Measurements from ENCODE around the gene FYCO1. TPM values are rescaled to one million over a fixed set of nuclear protein-coding genes. Genes with fewer than 3 reads are reported as not detected.
A peak's percentile ranks its signal among the peaks of the same experiment; 100 is the strongest.

The FYCO1 gene
- total and polyA plus RNA-seq, 9 of the 15 experiments (the other 6 are each of a cell fraction or from before 2014, with no cell fraction given), result 2.1 to 13.8 (median 7.4) TPM

DNA sequence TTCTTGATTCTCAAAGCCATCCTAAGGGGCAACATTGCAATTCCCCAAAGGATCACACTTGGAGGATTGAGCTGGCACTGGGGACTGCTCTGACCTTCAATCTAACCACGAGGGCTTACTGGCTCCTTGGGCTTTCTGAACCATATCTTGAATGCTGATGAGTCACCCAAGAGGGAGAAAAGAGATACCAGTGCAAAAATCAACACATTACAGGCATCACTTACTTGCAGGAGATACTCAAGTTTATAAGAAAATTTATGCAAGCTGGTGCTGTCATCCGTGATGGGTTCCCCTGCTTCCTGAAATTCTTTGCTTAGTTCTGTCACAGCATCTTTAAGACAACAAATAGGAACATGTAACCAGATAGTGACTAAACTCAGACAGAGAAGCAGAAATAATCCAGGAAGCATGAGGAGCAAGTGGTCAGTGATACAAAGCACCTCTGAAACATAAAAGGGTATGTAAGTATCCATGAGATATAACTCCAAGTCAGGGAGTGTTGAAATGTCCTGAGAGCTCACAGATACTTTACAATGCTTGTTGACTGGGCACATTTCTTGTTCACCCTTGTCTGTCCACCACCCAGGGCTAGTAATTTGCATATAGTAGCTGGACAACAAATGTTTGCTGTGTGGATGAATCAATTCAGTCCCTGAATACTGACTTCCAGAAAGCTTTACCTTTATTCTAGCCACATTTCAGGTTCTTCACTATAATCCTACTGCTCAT, 14.1 kb downstream of the FYCO1 start (continued):
- no peak for TF ChIP-seq UBTF (IDR thresholded peaks at IDR 0.05; ENCODE audit: borderline replicate concordance in 1 of 2, low read depth in 2 of 2, low read length in 2 of 2)
- TF ChIP-seq, protein P1, sequence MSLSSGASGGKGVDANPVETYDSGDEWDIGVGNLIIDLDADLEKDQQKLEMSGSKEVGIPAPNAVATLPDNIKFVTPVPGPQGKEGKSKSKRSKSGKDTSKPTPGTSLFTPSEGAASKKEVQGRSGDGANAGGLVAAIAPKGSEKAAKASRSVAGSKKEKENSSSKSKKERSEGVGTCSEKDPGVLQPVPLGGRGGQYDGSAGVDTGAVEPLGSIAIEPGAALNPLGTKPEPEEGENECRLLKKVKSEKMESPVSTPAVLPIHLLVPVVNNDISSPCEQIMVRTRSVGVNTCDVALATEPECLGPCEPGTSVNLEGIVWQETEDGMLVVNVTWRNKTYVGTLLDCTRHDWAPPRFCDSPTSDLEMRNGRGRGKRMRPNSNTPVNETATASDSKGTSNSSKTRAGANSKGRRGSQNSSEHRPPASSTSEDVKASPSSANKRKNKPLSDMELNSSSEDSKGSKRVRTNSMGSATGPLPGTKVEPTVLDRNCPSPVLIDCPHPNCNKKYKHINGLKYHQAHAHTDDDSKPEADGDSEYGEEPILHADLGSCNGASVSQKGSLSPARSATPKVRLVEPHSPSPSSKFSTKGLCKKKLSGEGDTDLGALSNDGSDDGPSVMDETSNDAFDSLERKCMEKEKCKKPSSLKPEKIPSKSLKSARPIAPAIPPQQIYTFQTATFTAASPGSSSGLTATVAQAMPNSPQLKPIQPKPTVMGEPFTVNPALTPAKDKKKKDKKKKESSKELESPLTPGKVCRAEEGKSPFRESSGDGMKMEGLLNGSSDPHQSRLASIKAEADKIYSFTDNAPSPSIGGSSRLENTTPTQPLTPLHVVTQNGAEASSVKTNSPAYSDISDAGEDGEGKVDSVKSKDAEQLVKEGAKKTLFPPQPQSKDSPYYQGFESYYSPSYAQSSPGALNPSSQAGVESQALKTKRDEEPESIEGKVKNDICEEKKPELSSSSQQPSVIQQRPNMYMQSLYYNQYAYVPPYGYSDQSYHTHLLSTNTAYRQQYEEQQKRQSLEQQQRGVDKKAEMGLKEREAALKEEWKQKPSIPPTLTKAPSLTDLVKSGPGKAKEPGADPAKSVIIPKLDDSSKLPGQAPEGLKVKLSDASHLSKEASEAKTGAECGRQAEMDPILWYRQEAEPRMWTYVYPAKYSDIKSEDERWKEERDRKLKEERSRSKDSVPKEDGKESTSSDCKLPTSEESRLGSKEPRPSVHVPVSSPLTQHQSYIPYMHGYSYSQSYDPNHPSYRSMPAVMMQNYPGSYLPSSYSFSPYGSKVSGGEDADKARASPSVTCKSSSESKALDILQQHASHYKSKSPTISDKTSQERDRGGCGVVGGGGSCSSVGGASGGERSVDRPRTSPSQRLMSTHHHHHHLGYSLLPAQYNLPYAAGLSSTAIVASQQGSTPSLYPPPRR (CRISPR knock-in tag; IDR thresholded peaks at IDR 0.05; ENCODE audit: borderline replicate concordance), result no peak
- TF ChIP-seq SRSF3 (IDR thresholded peaks at IDR 0.05; ENCODE audit: insufficient read depth, low read length), result no peak
- TF ChIP-seq GTF2E2 (tag; IDR thresholded peaks at IDR 0.05), result no peak
- no peak for TF ChIP-seq SP2 (IDR thresholded peaks at IDR 0.05; ENCODE audit: extremely low read depth, low read depth, low read length, poor library complexity, severe bottlenecking)
- TF ChIP-seq NFE2 (IDR thresholded peaks at IDR 0.05; ENCODE audit: low read depth), result peak; percentile 12; the same call in 1 of the 2 replicates
- no peak for TF ChIP-seq GTF2B (IDR thresholded peaks at IDR 0.05; ENCODE audit: extremely low read depth, insufficient read length)
- TF ChIP-seq, protein P2, sequence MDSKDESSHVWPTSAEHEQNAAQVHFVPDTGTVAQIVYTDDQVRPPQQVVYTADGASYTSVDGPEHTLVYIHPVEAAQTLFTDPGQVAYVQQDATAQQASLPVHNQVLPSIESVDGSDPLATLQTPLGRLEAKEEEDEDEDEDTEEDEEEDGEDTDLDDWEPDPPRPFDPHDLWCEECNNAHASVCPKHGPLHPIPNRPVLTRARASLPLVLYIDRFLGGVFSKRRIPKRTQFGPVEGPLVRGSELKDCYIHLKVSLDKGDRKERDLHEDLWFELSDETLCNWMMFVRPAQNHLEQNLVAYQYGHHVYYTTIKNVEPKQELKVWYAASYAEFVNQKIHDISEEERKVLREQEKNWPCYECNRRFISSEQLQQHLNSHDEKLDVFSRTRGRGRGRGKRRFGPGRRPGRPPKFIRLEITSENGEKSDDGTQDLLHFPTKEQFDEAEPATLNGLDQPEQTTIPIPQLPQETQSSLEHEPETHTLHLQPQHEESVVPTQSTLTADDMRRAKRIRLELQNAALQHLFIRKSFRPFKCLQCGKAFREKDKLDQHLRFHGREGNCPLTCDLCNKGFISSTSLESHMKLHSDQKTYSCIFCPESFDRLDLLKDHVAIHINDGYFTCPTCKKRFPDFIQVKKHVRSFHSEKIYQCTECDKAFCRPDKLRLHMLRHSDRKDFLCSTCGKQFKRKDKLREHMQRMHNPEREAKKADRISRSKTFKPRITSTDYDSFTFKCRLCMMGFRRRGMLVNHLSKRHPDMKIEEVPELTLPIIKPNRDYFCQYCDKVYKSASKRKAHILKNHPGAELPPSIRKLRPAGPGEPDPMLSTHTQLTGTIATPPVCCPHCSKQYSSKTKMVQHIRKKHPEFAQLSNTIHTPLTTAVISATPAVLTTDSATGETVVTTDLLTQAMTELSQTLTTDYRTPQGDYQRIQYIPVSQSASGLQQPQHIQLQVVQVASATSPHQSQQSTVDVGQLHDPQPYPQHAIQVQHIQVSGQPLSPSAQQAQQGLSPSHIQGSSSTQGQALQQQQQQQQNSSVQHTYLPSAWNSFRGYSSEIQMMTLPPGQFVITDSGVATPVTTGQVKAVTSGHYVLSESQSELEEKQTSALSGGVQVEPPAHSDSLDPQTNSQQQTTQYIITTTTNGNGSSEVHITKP (IDR thresholded peaks at IDR 0.05; ENCODE audit: partially characterized antibody), result no peak
- no peak for TF ChIP-seq NFATC3 (IDR thresholded peaks at IDR 0.05)
- no peak for TF ChIP-seq BRD4 (IDR thresholded peaks at IDR 0.05)
- TF ChIP-seq ZSCAN32 (CRISPR knock-in tag; IDR thresholded peaks at IDR 0.05), result no peak
- TF ChIP-seq ZBTB1 (CRISPR knock-in tag; IDR thresholded peaks at IDR 0.05; ENCODE audit: borderline replicate concordance, low read depth), result no peak
- TF ChIP-seq RBM17 (IDR thresholded peaks at IDR 0.05; ENCODE audit: borderline replicate concordance, low read depth, low read length), result no peak
- TF ChIP-seq SRSF1 (IDR thresholded peaks at IDR 0.05; ENCODE audit: low read depth, low read length), result no peak

Measured in K562 (cell line).